Measurements from ENCODE around the gene EPC1.
A peak's percentile ranks its signal among the peaks of the same experiment; 100 is the strongest.

Gene EPC1

DNA sequence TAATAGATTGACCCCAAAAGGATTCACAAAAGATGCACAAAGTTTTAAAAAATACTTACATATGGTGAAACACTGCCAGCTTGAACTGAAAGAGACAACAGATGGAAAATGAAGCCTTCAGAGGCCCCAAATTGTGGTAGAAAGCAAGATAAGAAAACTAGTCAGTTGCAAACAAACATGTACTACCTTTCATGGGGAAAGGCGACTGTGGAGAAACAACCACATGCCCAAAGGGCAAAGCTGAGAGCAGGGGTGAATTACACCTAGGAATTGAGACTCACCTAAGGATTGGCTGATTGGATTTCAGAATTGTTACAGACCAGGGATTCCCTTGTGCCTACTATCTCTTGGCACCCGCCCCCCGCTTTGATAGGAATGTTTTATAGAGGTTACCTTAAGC is 13.1 kb downstream of the EPC1 start:
- no peaks in the 10 kb centered on the region for H3K27me3 Mint-ChIP-seq
- H3K4me1 Mint-ChIP-seq = peaks cover 81% of the 10 kb centered on the region
- CTCF ChIA-PET = interaction anchor here (1.4 kb wide), 1 partner anchor 12 kb away, joined by 5 read pairs; no protein-coding TSS in a partner anchor
- no peak overlapping the region for H3K4me3 Mint-ChIP-seq
- no peaks in the 10 kb centered on the region for H3K9me3 Mint-ChIP-seq
- no peak for DNase-seq
- H3K27ac Mint-ChIP-seq = peak overlapping the region; percentile 21
- peaks cover 25% of the 10 kb centered on the region for H3K36me3 Mint-ChIP-seq

DNA sequence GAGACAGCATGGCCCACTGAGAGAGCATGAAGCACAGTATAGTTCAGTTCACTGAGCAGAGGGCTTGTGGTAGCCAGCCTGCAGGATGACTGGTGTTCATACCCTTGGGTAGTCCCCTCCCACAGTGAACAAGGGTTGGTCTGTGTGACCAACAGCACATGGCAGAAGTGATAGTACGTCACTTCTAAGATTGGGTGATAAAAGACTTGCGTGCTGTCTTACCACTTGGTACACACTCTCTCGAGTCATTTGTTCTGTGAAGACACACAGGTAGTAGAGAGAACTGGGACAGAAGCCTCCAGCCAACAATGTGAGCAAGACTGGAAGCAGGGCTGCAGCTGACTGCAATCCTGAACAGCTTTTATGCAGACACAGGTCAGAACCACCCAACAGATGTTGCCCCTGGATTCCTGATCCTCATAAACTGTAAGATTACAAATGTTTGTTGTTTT is 14.6 kb downstream of the EPC1 start:
- Mint-ChIP-seq H3K36me3 (peaks cover 22% of the 10 kb centered on the region), H3K27me3 (no peaks in the 10 kb centered on the region), H3K4me1 (peaks cover 80% of the 10 kb centered on the region), H3K27ac (peak overlapping the region; percentile 83), H3K9me3 (no peaks in the 10 kb centered on the region), H3K4me3 (peak overlapping the region; percentile 20)
- DNase-seq = peak; percentile 71
- CTCF ChIA-PET = no interaction called here

DNA sequence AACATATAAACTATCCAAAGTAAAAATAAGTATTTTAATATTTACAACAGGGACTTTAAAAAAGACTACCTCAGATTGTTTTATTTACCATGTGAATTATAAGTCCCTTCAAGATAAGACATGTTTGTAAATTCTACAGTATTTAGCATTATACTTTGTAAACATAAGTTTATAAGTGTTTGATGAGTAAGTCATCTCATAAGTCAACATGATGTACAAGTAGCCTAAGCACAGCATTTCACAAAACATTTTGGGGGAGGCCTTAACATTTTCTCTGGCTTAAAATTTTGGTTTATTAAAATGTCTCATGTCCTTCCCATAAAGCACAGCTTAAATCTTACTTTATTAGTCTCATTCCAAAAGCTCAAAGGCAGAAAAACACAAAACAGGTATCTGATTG is 15.4 kb downstream of the EPC1 start:
- no peaks in the 10 kb centered on the region for H3K27me3 Mint-ChIP-seq
- no peaks in the 10 kb centered on the region for H3K9me3 Mint-ChIP-seq
- H3K36me3 Mint-ChIP-seq = peaks cover 23% of the 10 kb centered on the region
- no peak overlapping the region for H3K4me3 Mint-ChIP-seq
- H3K27ac Mint-ChIP-seq = peak overlapping the region; percentile 83
- DNase-seq = no peak
- CTCF ChIA-PET = no interaction called here
- peaks cover 84% of the 10 kb centered on the region for H3K4me1 Mint-ChIP-seq

DNA sequence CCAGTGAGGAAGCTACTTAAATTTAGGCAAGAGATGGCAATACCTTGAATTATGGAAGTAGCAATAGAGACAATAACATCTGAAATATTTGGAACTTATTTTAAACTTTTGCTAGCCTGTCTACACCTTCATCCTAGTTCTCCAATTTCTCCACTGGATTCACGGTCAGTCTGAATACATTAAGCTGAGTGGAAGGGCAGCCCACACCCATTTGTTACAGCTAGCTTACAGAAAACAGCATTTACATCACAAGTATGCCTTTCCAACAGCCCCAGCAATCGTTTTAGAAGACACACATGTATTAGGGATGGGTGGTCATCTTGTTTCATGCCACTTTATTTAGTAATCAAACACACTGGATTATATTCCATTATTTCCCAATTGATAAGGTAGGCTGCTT is 16.7 kb downstream of the EPC1 start:
- H3K27me3 Mint-ChIP-seq = no peaks in the 10 kb centered on the region
- H3K27ac Mint-ChIP-seq = no peak overlapping the region
- H3K36me3 Mint-ChIP-seq = peaks cover 20% of the 10 kb centered on the region
- H3K4me1 Mint-ChIP-seq = peaks cover 83% of the 10 kb centered on the region
- CTCF ChIA-PET = interaction anchor here (2.1 kb wide), 1 partner anchor 12 kb away, joined by 4 read pairs; no protein-coding TSS in a partner anchor
- H3K4me3 Mint-ChIP-seq = no peak overlapping the region
- no peak for DNase-seq
- no peaks in the 10 kb centered on the region for H3K9me3 Mint-ChIP-seq

DNA sequence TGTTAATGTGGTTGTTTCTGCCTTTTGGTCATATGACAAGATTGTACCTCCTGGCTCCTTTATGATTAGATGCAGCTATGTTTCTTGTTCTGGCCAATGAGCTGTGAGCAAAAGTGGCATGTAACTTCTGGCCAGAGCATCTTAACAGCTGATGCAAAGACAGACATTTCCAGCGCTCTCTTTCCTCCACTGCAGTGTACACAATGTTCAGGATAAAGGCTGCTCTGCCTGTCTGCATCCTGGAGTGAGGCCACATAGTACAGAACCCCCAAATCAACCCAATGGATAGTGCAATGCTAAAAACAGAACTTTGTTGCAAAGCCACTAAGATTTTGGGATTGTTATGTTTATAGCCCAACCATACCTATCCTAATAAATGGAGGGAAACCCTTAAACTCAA is 17.9 kb downstream of the EPC1 start:
- H3K9me3 Mint-ChIP-seq = no peaks in the 10 kb centered on the region
- no peaks in the 10 kb centered on the region for H3K27me3 Mint-ChIP-seq
- CTCF ChIA-PET = interaction anchor here (2.1 kb wide), 1 partner anchor 11 kb away, joined by 4 read pairs; no protein-coding TSS in a partner anchor
- H3K4me3 Mint-ChIP-seq = no peak overlapping the region
- peaks cover 74% of the 10 kb centered on the region for H3K4me1 Mint-ChIP-seq
- H3K27ac Mint-ChIP-seq = no peak overlapping the region
- peaks cover 21% of the 10 kb centered on the region for H3K36me3 Mint-ChIP-seq
- DNase-seq = no peak

DNA sequence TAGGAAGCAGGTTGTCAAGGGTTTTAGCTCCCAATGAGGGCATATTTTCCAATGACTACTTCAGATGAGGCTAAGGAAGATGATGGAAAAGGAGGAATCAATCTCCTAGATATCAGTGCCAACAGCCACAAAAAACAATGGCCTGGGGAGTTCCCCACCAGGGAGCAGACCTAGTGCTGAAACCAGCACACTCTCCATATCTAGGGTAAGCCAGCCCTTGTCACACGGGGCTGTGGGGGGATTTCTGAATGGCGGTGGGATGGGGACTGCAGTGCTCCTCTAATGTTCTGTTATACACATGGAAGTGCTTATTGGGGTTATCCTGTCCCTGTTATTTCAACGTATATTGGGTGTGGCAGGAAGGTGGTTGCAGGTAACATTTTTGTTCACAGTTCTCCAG is 18.5 kb downstream of the EPC1 start:
- CTCF ChIA-PET = interaction anchor here (1.0 to 2.1 kb wide), 2 partner anchors 10 to 15 kb away, joined by 3 to 4 read pairs; no protein-coding TSS in a partner anchor
- peaks cover 69% of the 10 kb centered on the region for H3K4me1 Mint-ChIP-seq
- no peaks in the 10 kb centered on the region for H3K9me3 Mint-ChIP-seq
- H3K36me3 Mint-ChIP-seq = peaks cover 21% of the 10 kb centered on the region
- H3K27me3 Mint-ChIP-seq = no peaks in the 10 kb centered on the region
- DNase-seq = no peak
- H3K4me3 Mint-ChIP-seq = no peak overlapping the region
- no peak overlapping the region for H3K27ac Mint-ChIP-seq

DNA sequence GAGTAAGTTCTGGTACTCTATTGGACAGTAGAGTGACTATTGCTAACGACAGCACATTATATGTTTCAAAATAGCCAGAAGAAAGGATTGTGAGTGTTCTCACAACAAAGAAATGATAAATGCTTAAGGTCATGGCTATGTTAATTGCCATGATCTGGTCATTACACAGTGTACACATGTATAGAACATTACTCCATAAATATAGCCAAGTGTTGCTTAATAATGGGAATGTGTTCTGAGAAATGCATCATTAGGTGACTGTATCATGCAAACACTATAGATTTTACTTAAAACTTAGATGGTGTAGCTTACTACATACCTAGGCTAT is 19.6 kb downstream of the EPC1 start:
- no peak overlapping the region for H3K27ac Mint-ChIP-seq
- peaks cover 59% of the 10 kb centered on the region for H3K4me1 Mint-ChIP-seq
- H3K9me3 Mint-ChIP-seq = no peaks in the 10 kb centered on the region
- DNase-seq = no peak
- H3K36me3 Mint-ChIP-seq = peaks cover 18% of the 10 kb centered on the region
- no peak overlapping the region for H3K4me3 Mint-ChIP-seq
- CTCF ChIA-PET = interaction anchor here (1.0 kb wide), 1 partner anchor 13 kb away, joined by 3 read pairs; no protein-coding TSS in a partner anchor
- no peaks in the 10 kb centered on the region for H3K27me3 Mint-ChIP-seq

DNA sequence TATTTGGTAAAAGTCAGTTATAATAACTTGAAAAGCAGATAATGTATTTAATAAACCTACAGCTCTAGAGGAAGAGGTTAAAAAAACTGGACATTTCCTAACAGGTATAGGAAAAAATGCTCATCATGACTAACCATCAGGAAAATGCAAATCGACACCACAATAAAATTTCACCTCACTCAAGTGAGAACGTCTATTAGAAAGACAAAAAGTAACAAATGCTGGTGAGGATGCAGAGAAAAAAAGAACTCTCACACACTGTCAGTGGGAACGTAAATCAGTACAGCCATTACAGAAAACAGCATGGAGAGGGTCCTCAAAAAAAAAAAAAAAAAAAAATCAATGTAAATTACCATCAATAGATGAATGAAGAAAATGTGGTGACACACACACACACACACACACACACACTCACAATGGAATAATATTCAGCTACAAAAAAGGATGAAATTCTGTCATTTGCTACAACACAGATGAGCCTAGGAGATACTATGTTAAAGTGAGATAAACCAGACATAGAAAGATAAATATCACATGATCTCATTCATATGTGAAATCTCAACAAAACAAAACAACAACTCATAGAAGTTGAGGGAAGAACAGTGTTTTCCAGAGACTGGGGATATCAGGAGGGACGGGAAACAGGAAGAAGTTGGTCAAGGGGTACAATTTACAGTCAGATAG is 20.1 kb downstream of the EPC1 start:
- Mint-ChIP-seq H3K9me3 (no peaks in the 10 kb centered on the region), H3K4me1 (peaks cover 54% of the 10 kb centered on the region), H3K4me3 (no peak overlapping the region), H3K27ac (no peak overlapping the region), H3K36me3 (peaks cover 16% of the 10 kb centered on the region), H3K27me3 (no peaks in the 10 kb centered on the region)
- CTCF ChIA-PET = no interaction called here
- DNase-seq = no peak

DNA sequence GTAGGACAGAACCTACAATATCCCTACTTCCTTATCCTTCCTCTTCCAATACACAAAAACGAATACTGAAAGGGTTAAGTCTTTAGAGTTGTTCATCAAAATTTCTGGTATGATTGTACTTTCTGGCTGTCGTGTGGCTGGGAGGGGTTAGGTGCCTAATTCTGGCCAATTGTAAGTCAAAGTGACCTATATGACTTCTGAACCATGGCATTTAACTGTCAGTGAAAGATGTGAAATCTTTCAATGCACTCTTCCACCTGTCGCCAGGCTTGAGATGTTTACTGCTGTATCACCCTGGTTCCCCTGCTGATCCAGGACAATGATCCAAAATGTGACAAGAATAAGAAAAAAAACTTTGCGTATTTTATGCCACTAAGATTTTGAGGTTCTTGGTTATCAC is 20.8 kb downstream of the EPC1 start:
- Mint-ChIP-seq H3K9me3 (no peaks in the 10 kb centered on the region), H3K4me1 (peaks cover 51% of the 10 kb centered on the region), H3K4me3 (no peak overlapping the region), H3K27me3 (no peaks in the 10 kb centered on the region), H3K27ac (no peak overlapping the region), H3K36me3 (peaks cover 24% of the 10 kb centered on the region)
- CTCF ChIA-PET = no interaction called here
- DNase-seq = no peak

DNA sequence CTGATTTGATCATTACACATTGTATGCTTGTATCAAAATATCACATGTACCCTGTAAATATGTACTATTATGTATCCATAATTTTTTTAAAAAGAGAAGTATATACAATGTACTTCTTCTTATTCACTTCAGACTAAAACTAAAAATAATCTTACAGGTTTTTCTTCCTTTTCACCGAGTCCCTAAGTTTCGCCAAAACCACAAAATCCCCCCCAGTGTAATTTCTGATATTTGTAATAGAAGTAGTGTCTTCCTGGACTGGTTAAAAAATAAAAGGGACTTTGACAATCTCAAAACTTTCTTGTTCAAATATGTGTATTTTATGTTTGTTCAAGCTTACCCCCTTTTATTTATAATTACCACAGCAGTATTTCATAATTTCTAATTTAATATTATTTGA is 23.9 kb downstream of the EPC1 start:
- Mint-ChIP-seq H3K9me3 (peaks cover 2% of the 10 kb centered on the region), H3K36me3 (peaks cover 34% of the 10 kb centered on the region), H3K4me1 (peaks cover 44% of the 10 kb centered on the region), H3K27ac (no peak overlapping the region), H3K27me3 (no peaks in the 10 kb centered on the region), H3K4me3 (no peak overlapping the region)
- CTCF ChIA-PET = no interaction called here
- DNase-seq = no peak

DNA sequence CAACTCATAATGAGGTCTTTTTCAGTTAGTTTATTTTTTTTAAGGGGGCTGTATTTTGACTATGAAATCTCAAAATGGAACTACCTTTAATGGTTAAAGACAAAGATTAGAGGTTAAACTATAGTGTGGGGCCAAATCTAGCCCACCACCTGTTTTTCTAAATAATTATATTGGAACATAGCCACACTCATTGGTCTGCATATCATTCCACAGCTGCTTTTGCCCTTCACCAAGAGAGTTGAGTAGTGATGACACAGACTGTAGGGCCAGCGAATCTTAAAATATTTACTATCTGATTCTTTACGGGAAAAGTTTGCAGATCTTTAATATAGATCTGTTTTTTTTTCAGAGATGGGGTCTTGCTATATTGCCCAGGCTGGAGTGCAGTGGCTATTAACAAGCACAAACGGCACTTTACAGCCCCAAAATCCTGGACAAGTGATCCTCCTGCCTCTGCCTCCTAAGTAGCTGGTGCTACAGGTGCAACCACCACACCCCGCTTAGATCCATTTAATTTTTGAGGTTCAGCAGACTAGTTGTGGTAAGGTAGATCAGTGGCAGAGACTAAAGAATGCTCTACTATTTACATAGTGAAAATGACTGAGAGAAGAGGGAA is 25.8 kb downstream of the EPC1 start:
- Mint-ChIP-seq H3K4me1 (peaks cover 44% of the 10 kb centered on the region), H3K27me3 (no peaks in the 10 kb centered on the region), H3K36me3 (peaks cover 36% of the 10 kb centered on the region), H3K27ac (no peak overlapping the region), H3K9me3 (peaks cover 2% of the 10 kb centered on the region), H3K4me3 (no peak overlapping the region)
- CTCF ChIA-PET = no interaction called here
- DNase-seq = no peak

DNA sequence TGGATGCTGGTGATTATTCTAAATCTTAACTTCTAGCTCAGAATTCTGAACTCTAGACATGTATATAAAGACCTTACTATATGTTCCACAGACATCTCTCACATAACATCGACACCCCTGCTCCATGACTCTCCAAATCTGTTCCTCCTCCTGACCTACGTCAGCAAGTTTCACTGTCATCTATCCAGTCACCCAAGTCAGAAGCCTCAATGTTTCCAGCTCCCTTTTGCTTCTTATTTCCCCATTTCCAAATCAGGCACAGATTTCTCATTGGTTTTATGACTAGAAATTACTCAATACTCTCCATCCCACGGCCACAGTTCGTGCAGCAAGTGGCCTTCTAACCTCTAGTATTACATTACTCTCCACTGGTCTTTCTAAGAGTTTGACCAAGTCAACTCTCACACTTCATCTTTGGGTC is 28.5 kb downstream of the EPC1 start:
- Mint-ChIP-seq H3K4me3 (no peak overlapping the region), H3K27me3 (no peaks in the 10 kb centered on the region), H3K9me3 (peaks cover 2% of the 10 kb centered on the region), H3K4me1 (peaks cover 50% of the 10 kb centered on the region), H3K27ac (peak overlapping the region; percentile 61), H3K36me3 (peaks cover 43% of the 10 kb centered on the region)
- no peak for DNase-seq
- CTCF ChIA-PET = interaction anchor here (1.4 kb wide), 1 partner anchor 11 kb away, joined by 4 read pairs; no protein-coding TSS in a partner anchor

DNA sequence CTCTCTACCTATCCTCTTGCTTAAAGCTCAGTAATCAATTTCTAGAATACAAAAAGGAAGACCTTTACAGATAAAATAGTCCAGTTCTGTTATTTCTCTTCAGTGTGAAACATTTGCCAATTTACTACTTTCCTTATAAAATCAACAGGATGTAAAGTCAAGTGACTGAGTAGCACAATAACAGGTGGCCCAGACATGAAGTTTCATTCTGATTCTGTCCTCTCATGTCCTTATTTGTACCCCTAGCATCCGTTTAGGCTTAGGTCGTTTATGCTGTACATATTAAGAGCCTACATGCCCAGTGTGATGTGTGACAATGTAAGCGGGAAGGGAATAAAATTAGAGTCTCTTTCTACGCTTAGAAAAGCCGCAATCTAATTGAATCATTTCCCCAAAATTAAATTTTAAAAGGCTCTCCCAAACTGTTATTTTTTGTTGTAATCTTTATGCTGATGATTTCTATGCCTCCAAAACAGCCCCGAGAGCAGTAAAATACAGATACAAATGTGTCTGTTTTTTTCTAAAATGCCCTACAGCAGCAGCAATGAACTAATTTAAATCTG is 29.1 kb downstream of the EPC1 start:
- Mint-ChIP-seq H3K4me3 (no peak overlapping the region), H3K4me1 (peaks cover 51% of the 10 kb centered on the region), H3K9me3 (peaks cover 2% of the 10 kb centered on the region), H3K27me3 (no peaks in the 10 kb centered on the region), H3K27ac (peak overlapping the region; percentile 61), H3K36me3 (peaks cover 43% of the 10 kb centered on the region)
- no peak for DNase-seq
- CTCF ChIA-PET = interaction anchor here (1.4 kb wide), 1 partner anchor 11 kb away, joined by 4 read pairs; no protein-coding TSS in a partner anchor

DNA sequence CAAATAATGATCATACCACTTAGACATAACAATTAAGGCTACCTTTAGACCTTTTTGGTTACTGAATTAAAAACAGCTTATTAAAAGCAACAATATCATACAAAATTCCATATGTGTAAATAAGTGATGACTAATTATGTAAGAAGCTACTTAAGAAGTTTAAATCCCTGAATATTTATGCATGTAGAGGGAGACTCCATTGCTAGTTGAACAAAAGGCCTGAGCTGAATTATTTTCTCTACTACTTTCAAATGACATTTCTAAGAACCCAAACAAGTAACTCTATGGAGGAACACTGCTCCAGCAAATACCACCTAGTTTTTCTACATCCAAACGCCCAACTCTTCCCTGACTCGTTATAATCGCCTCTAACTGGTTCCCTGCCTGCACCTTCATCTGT is 31.5 kb downstream of the EPC1 start:
- peaks cover 30% of the 10 kb centered on the region for H3K36me3 Mint-ChIP-seq
- peaks cover 45% of the 10 kb centered on the region for H3K4me1 Mint-ChIP-seq
- H3K4me3 Mint-ChIP-seq = no peak overlapping the region
- no peaks in the 10 kb centered on the region for H3K27me3 Mint-ChIP-seq
- no peak for DNase-seq
- H3K27ac Mint-ChIP-seq = no peak overlapping the region
- H3K9me3 Mint-ChIP-seq = no peaks in the 10 kb centered on the region
- CTCF ChIA-PET = no interaction called here

DNA sequence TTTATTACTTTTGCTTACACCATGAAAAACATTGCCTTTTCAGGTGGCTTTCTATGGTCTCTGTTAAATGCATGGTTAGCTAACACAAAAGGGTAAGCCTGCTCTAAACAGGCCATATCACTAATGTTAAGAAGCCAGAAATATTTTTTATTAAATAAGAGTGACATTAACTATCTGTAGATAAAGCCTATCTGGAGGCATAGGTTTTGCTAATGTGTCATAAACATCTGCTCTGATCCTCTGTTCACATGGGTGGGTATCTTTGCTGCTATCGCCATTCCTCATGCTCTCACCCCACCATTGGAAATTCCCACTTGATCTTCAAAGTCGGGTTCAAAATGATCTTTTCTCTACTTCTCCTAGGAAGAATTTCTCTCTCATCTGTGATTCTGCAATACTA is 32.4 kb downstream of the EPC1 start:
- H3K27me3 Mint-ChIP-seq = no peaks in the 10 kb centered on the region
- DNase-seq = no peak
- peaks cover 34% of the 10 kb centered on the region for H3K36me3 Mint-ChIP-seq
- peak overlapping the region; percentile 67 for H3K27ac Mint-ChIP-seq
- H3K9me3 Mint-ChIP-seq = no peaks in the 10 kb centered on the region
- H3K4me3 Mint-ChIP-seq = no peak overlapping the region
- peaks cover 44% of the 10 kb centered on the region for H3K4me1 Mint-ChIP-seq
- CTCF ChIA-PET = interaction anchor here (1.4 kb wide), 1 partner anchor 13 kb away, joined by 3 read pairs; no protein-coding TSS in a partner anchor

Data from activated naive CD4-positive, alpha-beta T cell treated with anti-CD3 and anti-CD28 coated beads, Interleukin-2, amount 10 ng/mL, durations not matched to agents 7 days and 5 days (primary cell).